Muscle of leg (tissue), 11 donors: ENCODE data around the gene TTPAL. TPM values are rescaled to one million over a fixed set of nuclear protein-coding genes. Genes with fewer than 3 reads are reported as not detected.

Source experiments
- DNase-seq: peaks from one replicate; pipeline ENCODE4 v3.0.0; 2013
- H3K27ac ChIP-seq: one replicate; pipeline ENCODE4 v1.5.1; 2013; ENCODE audit warnings: mild to moderate bottlenecking, low read length, control low read depth
- H3K27me3 ChIP-seq: one replicate; pipeline ENCODE4 v1.6.1; 2013; ENCODE audit warnings: low read length; ENCODE audit not compliant: control insufficient read depth, insufficient read depth
- H3K36me3 ChIP-seq: one replicate; pipeline ENCODE4 v1.6.1; 2013; ENCODE audit warnings: low read length; ENCODE audit not compliant: control insufficient read depth, insufficient read depth
- H3K4me1 ChIP-seq: one replicate; pipeline ENCODE4 v1.6.1; 2013; ENCODE audit warnings: low read length; ENCODE audit not compliant: control insufficient read depth, insufficient read depth
- H3K4me3 ChIP-seq: one replicate; pipeline ENCODE4 v1.5.1; 2013; ENCODE audit warnings: low read length, control low read depth
- H3K9me3 ChIP-seq: replicated peaks from 2 replicates; pipeline ENCODE4 v1.6.1; 2013; ENCODE audit warnings: low read depth, low read length; ENCODE audit not compliant: control insufficient read depth
- WGBS: methylation state at CpG from one replicate; pipeline ENCODE4 v1.1.5; 2013; ENCODE audit warnings: missing lambda C conversion rate; ENCODE audit not compliant: insufficient coverage; 5-methylcytosine and 5-hydroxymethylcytosine counted together
- polyA plus RNA-seq, 8 donors: library from polyadenylated mRNA; unstranded; fragments of 120-200 nt; gene quantifications; one replicate each; pipeline versions ENCODE4 v1.2.1 to v1.2.3, GENCODE V29; 2013; ENCODE audit warnings: inconsistent platforms in 1 of 8, low replicate concordance in 1 of 8; ENCODE audit not compliant: insufficient read length in 8 of 8, insufficient read depth in 1 of 8
- total RNA-seq: library from RNA; stranded (reverse); fragments of 120-200 nt; gene quantifications from one replicate; pipeline ENCODE4 v1.2.4, GENCODE V29; 2013

TTPAL gene
- total and polyA plus RNA-seq, 9 donors: 3.3 to 7.5 (median 5.4) TPM

DNA sequence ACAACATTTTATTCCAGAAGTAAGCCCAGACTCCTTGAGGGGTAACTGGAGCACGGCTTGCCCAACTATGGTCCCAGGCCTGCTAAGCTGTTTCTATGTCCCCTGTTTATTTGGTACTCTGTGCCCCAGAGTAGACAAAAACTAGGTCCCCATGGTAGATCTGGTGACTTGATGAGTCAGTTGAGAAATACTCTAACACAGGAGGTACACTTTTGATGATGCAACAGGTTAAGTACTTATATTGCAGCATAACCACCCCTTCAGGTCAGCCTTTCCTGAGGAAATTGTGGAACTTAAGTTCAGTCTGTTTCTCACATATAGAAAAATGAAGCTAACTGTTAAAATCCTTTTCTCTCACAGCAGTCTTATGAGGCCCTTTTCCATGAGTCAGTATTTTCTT, 19.6 kb downstream of the TTPAL start:
- no peaks in the 10 kb centered on the region for H3K27me3 ChIP-seq
- no peak overlapping the region for H3K27ac ChIP-seq
- no peaks in the 10 kb centered on the region for H3K9me3 ChIP-seq
- peaks cover 63% of the 10 kb centered on the region for H3K36me3 ChIP-seq
- H3K4me3 ChIP-seq: no peak overlapping the region
- WGBS: no CpG with 5 or more reads among the region's 1 CpG
- DNase-seq: no peak
- no peaks in the 10 kb centered on the region for H3K4me1 ChIP-seq

DNA sequence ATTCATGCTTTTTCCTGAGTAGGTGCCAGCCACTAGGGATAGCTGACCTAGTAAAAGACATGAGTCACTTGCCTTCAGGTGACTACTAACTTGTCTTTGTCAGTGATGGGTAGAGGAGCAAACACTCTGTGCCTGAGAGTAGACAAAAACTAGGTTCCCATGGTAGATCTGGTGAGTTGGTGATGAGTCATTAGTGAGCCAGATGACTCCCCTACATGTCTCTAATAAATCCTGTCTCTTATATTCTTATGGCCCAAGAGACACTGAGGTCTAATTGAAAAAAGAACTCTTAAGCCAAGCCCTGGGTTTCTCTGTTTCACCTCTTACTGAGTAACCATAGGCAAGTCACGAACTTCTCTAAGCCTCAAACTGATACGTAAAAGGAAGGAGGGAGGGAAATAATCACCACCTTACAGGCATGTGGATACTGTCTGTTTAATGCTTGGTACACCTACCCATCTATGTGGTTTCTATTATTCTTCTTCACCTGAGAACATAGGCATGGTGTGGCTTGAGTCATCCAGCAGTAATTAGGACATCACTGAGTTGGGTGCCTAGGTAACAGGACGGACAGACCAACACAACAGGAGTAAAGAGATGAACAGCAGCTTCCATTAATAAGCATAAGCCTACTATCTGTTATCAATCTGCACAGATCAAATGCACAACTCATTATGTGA, 20.3 kb downstream of the TTPAL start:
- no peaks in the 10 kb centered on the region for H3K9me3 ChIP-seq
- peaks cover 66% of the 10 kb centered on the region for H3K36me3 ChIP-seq
- no peaks in the 10 kb centered on the region for H3K27me3 ChIP-seq
- H3K27ac ChIP-seq: no peak overlapping the region
- H3K4me3 ChIP-seq: no peak overlapping the region
- WGBS: no CpG with 5 or more reads among the region's 3 CpGs
- H3K4me1 ChIP-seq: no peaks in the 10 kb centered on the region
- no peak for DNase-seq

DNA sequence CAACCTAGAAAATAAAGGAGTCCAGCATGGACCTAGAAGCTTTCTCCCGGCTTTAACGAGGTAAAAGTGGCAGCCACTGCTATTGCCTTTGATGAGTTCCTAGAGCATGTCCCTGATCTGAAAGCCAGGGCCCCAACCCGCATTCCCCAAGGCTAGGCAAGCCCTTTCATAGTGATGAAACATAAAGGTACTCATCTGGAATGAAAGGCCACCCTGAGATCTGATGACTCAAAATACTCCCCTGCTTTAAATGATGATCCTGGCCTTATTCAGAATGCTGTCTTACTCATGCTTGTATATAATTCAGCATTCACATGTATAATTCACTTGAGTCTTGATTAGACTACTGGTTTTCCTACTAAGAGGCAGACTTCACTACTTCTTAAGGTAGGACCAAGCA, 21.3 kb downstream of the TTPAL start:
- Histone ChIP-seq H3K4me3 (no peak overlapping the region), H3K36me3 (peaks cover 64% of the 10 kb centered on the region), H3K9me3 (no peaks in the 10 kb centered on the region), H3K27me3 (no peaks in the 10 kb centered on the region), H3K4me1 (no peaks in the 10 kb centered on the region), H3K27ac (no peak overlapping the region)
- WGBS: 85% methylated on average over 3 of the region's 3 CpGs
- no peak for DNase-seq

GRCh38 chr20:44497761-44498160, 22.1 kb downstream of the TTPAL start:
- peaks cover 63% of the 10 kb centered on the region for H3K36me3 ChIP-seq

GRCh38 chr20:44500221-44500620, 24.5 kb downstream of the TTPAL start:
- no peak for DNase-seq
- Histone ChIP-seq H3K36me3 (peaks cover 55% of the 10 kb centered on the region), H3K9me3 (no peaks in the 10 kb centered on the region), H3K27me3 (no peaks in the 10 kb centered on the region), H3K4me1 (no peaks in the 10 kb centered on the region), H3K27ac (no peak overlapping the region), H3K4me3 (no peak overlapping the region)
- WGBS: 80% methylated on average over 3 of the region's 3 CpGs

More at GRCh38 chr20:44497761-44498160, 22.1 kb downstream of the TTPAL start:
- Histone ChIP-seq H3K4me1 (no peaks in the 10 kb centered on the region), H3K4me3 (no peak overlapping the region), H3K9me3 (no peaks in the 10 kb centered on the region), H3K27ac (no peak overlapping the region), H3K27me3 (no peaks in the 10 kb centered on the region)
- WGBS: 64% methylated on average over 3 of the region's 3 CpGs
- DNase-seq: no peak

DNA sequence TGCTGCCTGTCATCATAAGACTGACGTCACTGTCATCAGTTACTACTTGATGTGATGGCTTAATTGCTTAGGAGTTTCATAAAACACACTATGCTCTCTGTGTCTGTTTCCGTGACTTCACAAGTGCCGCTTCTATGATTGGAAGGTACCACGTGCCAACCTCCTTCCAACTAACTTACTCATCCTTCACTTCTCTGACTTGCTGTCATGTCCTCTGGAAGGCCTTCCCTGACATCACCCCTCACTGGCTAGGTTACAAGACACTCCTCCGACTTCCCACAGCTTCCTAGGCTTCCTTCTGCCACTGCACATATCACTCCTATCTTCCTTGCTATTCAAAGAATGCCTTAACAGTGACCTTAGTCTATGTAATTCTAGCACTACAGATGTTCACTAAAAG, 25.8 kb downstream of the TTPAL start:
- Histone ChIP-seq H3K4me1 (no peaks in the 10 kb centered on the region), H3K4me3 (no peak overlapping the region), H3K9me3 (no peaks in the 10 kb centered on the region), H3K27ac (no peak overlapping the region), H3K36me3 (peaks cover 52% of the 10 kb centered on the region), H3K27me3 (no peaks in the 10 kb centered on the region)
- WGBS: 96% methylated on average over 3 of the region's 5 CpGs
- DNase-seq: no peak

GRCh38 chr20:44502968-44503367, 27.3 kb downstream of the TTPAL start:
- DNase-seq: no peak
- Histone ChIP-seq H3K4me3 (no peak overlapping the region), H3K27me3 (no peaks in the 10 kb centered on the region), H3K9me3 (no peaks in the 10 kb centered on the region), H3K27ac (no peak overlapping the region), H3K36me3 (peaks cover 48% of the 10 kb centered on the region), H3K4me1 (no peaks in the 10 kb centered on the region)
- no CpG with 5 or more reads among the region's 1 CpG for WGBS

DNA sequence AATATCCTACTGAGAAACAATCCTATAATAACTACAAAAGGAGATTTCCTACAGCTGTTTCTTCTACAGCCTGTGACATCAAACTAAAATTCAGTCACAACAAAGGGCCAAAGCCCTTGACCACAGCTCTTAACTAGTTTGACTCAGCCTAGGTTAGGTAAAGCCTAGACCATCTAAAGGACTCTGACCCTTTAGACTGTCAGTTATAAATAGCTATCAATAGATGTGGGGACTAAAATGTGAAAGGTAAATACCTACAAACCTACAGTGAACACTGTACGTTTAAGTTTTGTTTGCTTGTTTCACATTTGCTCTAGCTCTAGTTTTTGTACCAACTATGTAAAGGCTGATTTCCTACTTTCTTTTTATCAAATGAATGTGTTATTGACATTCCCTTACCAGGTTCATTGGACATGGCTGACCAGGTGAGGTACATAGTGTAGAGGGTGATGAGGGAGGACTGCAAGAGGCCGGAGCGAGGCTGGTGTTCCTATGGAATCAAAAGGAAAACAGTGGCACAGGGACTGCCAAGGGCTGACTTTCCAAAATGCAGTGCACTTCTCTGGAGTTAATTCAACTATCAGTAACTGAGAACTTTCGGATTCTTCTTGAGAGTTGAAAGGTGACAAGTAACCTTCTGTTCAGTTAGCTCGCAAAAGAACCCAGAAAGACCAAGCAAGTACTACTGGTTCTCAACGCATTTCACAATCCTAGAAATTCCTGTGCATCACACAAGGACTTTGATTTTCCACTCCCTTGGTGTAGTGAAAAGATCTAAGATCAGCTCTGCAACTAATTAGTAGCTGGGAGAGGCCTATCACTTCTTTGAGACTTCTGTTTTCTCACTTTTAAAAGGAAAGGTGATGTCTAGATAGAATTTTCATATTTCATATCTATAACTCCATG, 29.0 kb downstream of the TTPAL start:
- 100% methylated on average over 2 of the region's 6 CpGs for WGBS
- H3K9me3 ChIP-seq: no peaks in the 10 kb centered on the region
- H3K4me3 ChIP-seq: no peak overlapping the region
- no peaks in the 10 kb centered on the region for H3K27me3 ChIP-seq
- DNase-seq: no peak
- no peak overlapping the region for H3K27ac ChIP-seq
- H3K4me1 ChIP-seq: no peaks in the 10 kb centered on the region
- H3K36me3 ChIP-seq: peaks cover 57% of the 10 kb centered on the region

DNA sequence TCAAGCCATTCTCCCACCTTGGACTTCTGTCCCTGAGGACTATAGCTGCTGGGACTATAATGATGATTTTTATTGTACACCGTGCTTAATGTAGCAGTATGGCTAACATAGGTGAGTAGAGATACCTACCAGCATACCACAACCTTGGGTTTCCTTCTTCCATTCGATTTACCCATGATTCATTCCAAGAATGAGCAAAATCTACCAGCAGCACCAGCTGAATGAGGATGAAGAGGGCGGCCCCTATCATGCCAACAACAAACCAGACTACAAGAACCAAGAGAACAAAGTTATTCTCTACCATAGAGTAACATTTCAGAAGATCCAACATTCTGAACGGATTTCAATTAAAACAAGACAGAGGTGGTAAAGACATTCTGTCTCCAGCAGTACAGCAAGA, 34.1 kb downstream of the TTPAL start:
- H3K9me3 ChIP-seq: no peaks in the 10 kb centered on the region
- WGBS: 100% methylated on average over 1 of the region's 4 CpGs
- H3K4me3 ChIP-seq: no peak overlapping the region
- H3K27ac ChIP-seq: no peak overlapping the region
- H3K4me1 ChIP-seq: no peaks in the 10 kb centered on the region
- no peak for DNase-seq
- peaks cover 52% of the 10 kb centered on the region for H3K36me3 ChIP-seq
- no peaks in the 10 kb centered on the region for H3K27me3 ChIP-seq

- H3K27me3 ChIP-seq: no peaks in the 10 kb centered on the region
- no peak for DNase-seq
- peaks cover 25% of the 10 kb centered on the region for H3K36me3 ChIP-seq
- H3K4me1 ChIP-seq: no peaks in the 10 kb centered on the region
- WGBS: 90% methylated on average over 2 of the region's 10 CpGs
- no peak overlapping the region for H3K4me3 ChIP-seq
- H3K9me3 ChIP-seq: no peaks in the 10 kb centered on the region
- H3K27ac ChIP-seq: no peak overlapping the region
Observed at GRCh38 chr20:44513871-44514270, 38.2 kb downstream of the TTPAL start.
